NOMO-1 treated with dmso at 0.1 percent for 144 hours (cell line): ENCODE results near the gene RAPGEF5.

Experiments
- DNase-seq: peaks from one replicate; lab custom pipeline; 2025; ENCODE audit not compliant: unreplicated experiment; lab: John Stamatoyannopoulos, UW

Gene RAPGEF5

DNA sequence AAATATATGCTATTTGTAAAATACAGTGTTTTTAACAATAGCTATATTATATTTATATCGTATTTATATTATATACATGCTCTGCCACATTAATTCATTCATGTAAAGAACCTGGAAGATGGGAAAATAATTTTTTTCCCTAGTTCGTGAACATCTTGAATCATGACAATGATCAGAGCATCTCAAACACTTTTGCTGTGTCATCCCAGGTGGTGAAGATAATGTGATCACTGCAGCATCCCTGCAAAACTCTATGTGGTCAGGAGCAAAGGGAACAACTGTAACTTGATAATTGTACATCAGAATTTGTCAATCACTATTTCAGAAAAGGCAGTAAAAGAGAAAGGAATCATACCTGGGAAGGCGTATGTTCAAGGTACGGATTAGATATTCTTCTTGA is 39.3 kb downstream of the RAPGEF5 start:
- DNase-seq, result no peak

DNA sequence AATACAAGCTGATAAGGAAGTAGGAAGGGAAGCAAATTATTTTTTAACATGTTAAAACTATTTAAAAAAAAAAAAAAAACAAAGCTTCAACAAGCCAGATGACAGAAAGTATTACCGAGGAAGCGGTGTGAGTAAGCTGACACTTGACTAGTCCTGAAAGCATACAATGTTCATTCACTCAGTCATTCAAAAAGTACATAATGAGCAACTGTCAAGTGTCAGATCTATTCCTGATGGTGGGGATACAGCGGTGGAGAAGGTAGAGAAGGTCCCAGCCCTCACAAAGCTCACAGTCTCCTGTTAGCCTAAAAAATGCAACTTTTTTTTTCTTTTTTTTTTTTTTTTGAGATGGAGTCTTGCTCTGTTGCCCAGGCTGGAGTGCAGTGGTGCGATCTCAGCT is 40.0 kb downstream of the RAPGEF5 start:
- no peak for DNase-seq

GRCh38 chr7:22307816-22308215 is 49.1 kb downstream of the RAPGEF5 start:
- DNase-seq, result no peak

- DNase-seq, result no peak
Observed at GRCh38 chr7:22305706-22306105, 51.2 kb downstream of the RAPGEF5 start.

DNA sequence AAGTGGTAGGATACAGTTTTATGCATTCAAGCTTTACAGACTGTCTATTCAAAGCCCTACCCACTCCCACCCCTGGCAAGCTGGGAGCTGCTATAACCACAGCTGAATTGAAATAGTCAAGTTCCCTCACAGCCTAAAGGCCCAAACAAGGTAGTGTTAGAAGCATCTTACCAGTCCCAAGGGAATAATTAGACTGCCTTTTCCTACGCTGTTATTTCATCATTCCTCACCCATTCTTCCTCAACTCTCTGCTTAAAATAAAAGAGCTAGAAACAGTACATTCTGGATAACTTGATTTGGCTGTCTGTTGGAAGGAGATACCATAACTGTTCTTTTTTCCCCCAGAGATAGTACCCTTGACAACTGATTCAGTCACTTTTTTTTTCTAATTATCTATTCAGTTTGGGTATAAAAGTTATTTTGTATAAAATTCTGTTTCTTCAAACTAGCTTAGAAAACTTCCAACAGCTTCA is 54.0 kb downstream of the RAPGEF5 start:
- no peak for DNase-seq

DNA sequence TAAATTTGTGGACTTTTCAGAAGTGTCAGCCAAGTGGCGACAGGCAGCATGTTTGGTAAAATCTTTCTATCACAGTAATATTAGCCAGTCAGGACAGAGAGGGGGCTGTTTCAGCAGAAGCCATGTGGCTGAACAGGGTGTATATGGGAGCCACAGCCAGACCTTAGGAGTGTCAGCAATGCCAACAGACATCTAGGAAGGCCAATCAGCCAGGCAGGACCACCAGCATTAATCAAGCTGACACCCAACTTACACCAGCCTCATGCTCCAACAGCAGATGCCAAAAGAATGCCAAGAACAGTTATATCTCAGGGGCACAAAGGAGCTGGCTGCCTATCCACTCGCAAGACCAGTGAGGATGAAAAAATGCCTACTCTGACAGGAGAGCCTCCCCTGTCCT is 54.8 kb downstream of the RAPGEF5 start:
- no peak for DNase-seq

DNA sequence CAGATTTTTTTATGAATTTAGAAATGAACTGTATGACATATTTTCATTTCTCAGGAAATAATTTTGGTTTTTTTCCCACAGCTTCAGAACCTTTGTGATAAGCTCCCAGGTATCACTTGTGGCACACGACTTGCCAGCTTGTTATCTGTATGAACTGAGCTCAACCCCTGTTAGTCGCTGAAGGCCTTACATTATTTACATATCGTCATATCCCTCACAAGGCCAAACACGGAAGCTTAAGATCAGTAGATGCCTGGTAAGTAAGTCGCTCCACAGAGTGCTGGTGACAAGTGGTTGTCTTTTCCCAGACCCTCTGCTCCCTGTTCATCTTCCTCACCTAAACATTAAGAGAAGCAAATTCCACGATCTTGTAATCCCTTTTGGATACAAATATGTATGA is 55.2 kb downstream of the RAPGEF5 start:
- DNase-seq, result no peak

GRCh38 chr7:22300839-22301238 is 56.1 kb downstream of the RAPGEF5 start:
- no peak for DNase-seq

GRCh38 chr7:22296916-22297315 is 60.0 kb downstream of the RAPGEF5 start:
- DNase-seq, result no peak

- DNase-seq, result no peak
Observed at GRCh38 chr7:22296265-22296566, 60.7 kb downstream of the RAPGEF5 start.

- no peak for DNase-seq
Observed at GRCh38 chr7:22295402-22296264, 61.3 kb downstream of the RAPGEF5 start.

- DNase-seq, result no peak
Observed at GRCh38 chr7:22292531-22292930, 64.4 kb downstream of the RAPGEF5 start.

- no peak for DNase-seq
Observed at GRCh38 chr7:22291977-22292376, 65.0 kb downstream of the RAPGEF5 start.

GRCh38 chr7:22288202-22288601 is 68.8 kb downstream of the RAPGEF5 start:
- DNase-seq, result no peak

- DNase-seq, result no peak
Observed at GRCh38 chr7:22287412-22287811, 69.5 kb downstream of the RAPGEF5 start.

DNA sequence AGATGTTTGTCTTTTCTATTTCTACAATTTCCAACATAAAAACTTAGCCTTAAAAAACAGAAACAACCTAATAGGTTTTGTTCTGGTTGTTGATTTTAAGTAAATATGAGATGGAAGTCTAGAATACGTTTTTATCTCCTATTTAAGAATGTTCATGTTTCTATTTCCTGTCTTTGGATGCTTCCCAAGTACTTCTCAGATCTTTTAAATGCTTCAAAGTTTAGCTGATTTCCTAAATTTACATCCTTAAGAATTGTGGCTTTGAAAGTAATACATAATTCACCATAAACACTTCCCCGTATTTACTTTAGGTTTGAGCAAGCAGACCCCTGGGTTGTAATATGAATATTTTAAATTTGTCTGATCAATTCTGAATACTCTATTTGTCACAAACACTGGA is 70.5 kb downstream of the RAPGEF5 start:
- no peak for DNase-seq

DNA sequence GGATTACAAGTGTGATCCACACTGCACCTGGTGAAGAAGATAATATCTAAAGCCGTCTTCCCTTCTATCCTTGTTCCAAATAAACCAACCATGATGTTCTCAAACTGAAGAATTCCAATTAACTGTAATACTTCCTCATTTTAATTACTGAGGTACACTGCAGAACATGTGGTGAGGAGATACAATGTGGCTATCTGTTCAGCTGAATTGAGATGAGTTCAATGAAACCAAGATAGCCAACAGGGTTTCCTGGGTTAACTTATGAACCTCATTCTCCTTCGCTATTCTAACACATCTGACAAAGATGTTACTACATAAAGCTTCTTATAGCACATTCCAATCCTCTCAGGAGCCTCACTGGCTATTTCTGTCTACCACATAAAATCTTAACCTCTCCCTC is 75.5 kb downstream of the RAPGEF5 start:
- no peak for DNase-seq

GRCh38 chr7:22280031-22280430 is 76.9 kb downstream of the RAPGEF5 start:
- DNase-seq, result no peak

GRCh38 chr7:22278660-22279059 is 78.3 kb downstream of the RAPGEF5 start:
- DNase-seq, result no peak

DNA sequence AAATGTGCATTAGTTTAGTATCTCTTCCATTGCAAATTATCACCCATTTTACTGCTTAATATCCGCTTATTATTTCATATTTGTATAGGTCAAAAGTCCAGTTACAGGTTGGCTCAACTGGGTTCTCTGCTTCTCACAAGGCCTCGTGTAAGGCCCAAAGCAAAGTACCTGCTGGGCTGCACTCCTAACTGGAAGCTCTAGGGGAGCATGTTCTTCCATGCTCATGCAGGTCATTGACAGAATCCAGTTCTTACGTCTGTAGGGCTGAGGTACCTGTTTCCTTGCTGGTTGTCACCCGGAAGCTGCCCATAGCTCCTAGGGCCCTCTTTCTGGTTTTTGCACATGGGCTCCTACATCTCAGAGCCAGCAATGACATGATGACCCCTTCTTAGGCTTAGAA is 79.6 kb downstream of the RAPGEF5 start:
- no peak for DNase-seq

DNA sequence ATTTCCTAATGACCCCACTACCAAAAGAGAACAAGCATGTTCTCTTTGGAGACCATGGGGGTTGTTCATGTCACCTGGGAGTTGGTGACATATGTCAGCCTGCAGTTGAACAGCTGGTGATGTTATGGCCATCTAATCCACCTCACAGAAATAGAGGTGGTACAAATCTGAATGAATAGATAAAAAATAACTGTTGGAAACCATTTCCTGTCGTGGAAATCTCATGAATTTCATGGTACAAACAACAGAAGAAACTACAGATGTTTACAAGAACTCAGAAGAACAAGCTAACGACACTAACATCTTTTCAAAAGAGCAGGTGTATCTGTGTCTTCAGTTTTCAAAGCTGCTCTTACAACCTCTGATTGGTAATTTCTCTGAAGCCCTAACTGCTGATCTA is 81.3 kb downstream of the RAPGEF5 start:
- no peak for DNase-seq

GRCh38 chr7:22271311-22271710 is 85.6 kb downstream of the RAPGEF5 start:
- no peak for DNase-seq

GRCh38 chr7:22270371-22270770 is 86.6 kb downstream of the RAPGEF5 start:
- DNase-seq, result no peak
